HepG2 (cell line): Measurements from ENCODE around the gene OLFM4. TPM values are rescaled to one million over a fixed set of nuclear protein-coding genes. Genes with fewer than 3 reads are reported as not detected.

Source experiments
- ATAC-seq: fragments of 200-7000 bp; cut with Tn5 transposase; 3 replicates; pipeline ENCODE4 v1.9.1; 2020; ENCODE audit warnings: mild to moderate bottlenecking, moderate library complexity
- BruUV-seq: library from RNA; stranded (reverse); fragments of 400-500 nt; replicated peaks from 2 replicates; lab custom pipeline; 2021; lab: Mats Ljungman, UMichigan
- CTCF ChIA-PET: fragments of 300-600 bp; formaldehyde crosslinking; extraction: SDS; loops from one replicate; lab custom pipeline; 2021; ENCODE audit warnings: low total read pairs, inconsistent platforms, low intra/inter-chr PET ratio; lab: Yijun Ruan, JAX
- POLR2A ChIA-PET: fragments of 350-600 bp; sonication (Branson Sonifier 250); formaldehyde crosslinking; loops from one replicate; lab custom pipeline; 2020; ENCODE audit warnings: antibody characterized with exemption, inconsistent platforms; lab: Yijun Ruan, JAX
- DNase-seq: peaks from one replicate; pipeline ENCODE4 v3.0.0-alpha.2; 2015; ENCODE audit warnings: low spot score
- FAIRE-seq: peaks from 3 replicates; lab custom pipeline; 2011; peaks lifted over from hg19 to GRCh38; lab: Jason Lieb, UNC
- H2AFZ ChIP-seq: one replicate; pipeline ENCODE4 v1.6.1; 2011; ENCODE audit warnings: low read length, inconsistent platforms
- H3K27ac ChIP-seq: fragments of 300-600 bp; 3 replicates; pipeline ENCODE4 v1.8.0; 2011; ENCODE audit warnings: mixed run types, mild to moderate bottlenecking, mixed read lengths, low read length, inconsistent platforms; ENCODE audit not compliant: insufficient read depth; ENCODE audit errors: extremely low read length
- H3K27me3 ChIP-seq, 2 experiments: fragments of 200-600 bp in 1 of 2; 2 replicates in 1 of 2; 3 replicates in 1 of 2; pipeline versions ENCODE4 v1.6.0 to v1.8.0; 2011; ENCODE audit warnings: low read length in 2 of 2, mild to moderate bottlenecking in 2 of 2, moderate library complexity in 2 of 2, inconsistent platforms in 1 of 2; ENCODE audit not compliant: insufficient read depth in 2 of 2, control insufficient read depth in 1 of 2
- H3K36me3 ChIP-seq, 2 experiments: fragments of 200-600 bp in 1 of 2; replicated peaks in 1 of 2; 2 replicates in 1 of 2; 3 replicates in 1 of 2; pipeline versions ENCODE4 v1.5.1 to v1.8.0; 2011; ENCODE audit warnings: low read length in 2 of 2, inconsistent platforms in 1 of 2; ENCODE audit not compliant: insufficient read depth in 2 of 2, control insufficient read depth in 1 of 2
- H3K4me1 ChIP-seq: 2 replicates; pipeline ENCODE4 v1.5.1; 2012; ENCODE audit warnings: low read length, inconsistent platforms; ENCODE audit not compliant: insufficient read depth
- H3K4me2 ChIP-seq: 2 replicates; pipeline ENCODE4 v1.6.0; 2011; ENCODE audit warnings: low read depth, low read length, inconsistent platforms
- H3K4me3 ChIP-seq, 3 experiments: fragments of 200-600 bp in 1 of 3; sonication (generic), shearing (Covaris generic) in 1 of 3; replicated peaks in 1 of 3; 2 replicates each; pipeline ENCODE4 v1.5.1; 2011 to 2016; ENCODE audit warnings: low read length in 3 of 3, inconsistent platforms in 2 of 3, low read depth in 2 of 3, mild to moderate bottlenecking in 2 of 3, control low read depth in 1 of 3, mixed read lengths in 1 of 3; ENCODE audit not compliant: insufficient read depth in 1 of 3
- H3K79me2 ChIP-seq: one replicate; pipeline ENCODE4 v1.6.1; 2011; ENCODE audit warnings: low read length, inconsistent platforms; ENCODE audit not compliant: insufficient read depth
- H3K9ac ChIP-seq: 2 replicates; pipeline ENCODE4 v1.6.0; 2011; ENCODE audit warnings: mild to moderate bottlenecking, low read depth, low read length, inconsistent platforms; ENCODE audit not compliant: insufficient read depth
- H3K9me3 ChIP-seq: 2 replicates; pipeline ENCODE4 v1.5.1; 2012; ENCODE audit warnings: mild to moderate bottlenecking, low read length
- H4K20me1 ChIP-seq: 2 replicates; pipeline ENCODE4 v1.6.0; 2011; ENCODE audit warnings: inconsistent platforms, mild to moderate bottlenecking, low read length, moderate library complexity; ENCODE audit not compliant: insufficient read depth
- DNMT3B ChIP-seq: conservative IDR thresholded peaks from 2 replicates; pipeline ENCODE4 v1.6.1; 2016; ENCODE audit warnings: missing biosample characterization, control low read depth
- HOXA3 ChIP-seq: sonication (generic); formaldehyde crosslinking; IDR thresholded peaks from 2 replicates; pipeline ENCODE4 v1.5.0; 2020; ENCODE audit warnings: missing genetic modification reagents
- MATR3 ChIP-seq: sonication (generic); formaldehyde crosslinking; IDR thresholded peaks from 2 replicates; pipeline ENCODE4 v1.4.0; 2020; ENCODE audit warnings: missing genetic modification reagents
- NONO ChIP-seq, 2 experiments: fragments of 450-650 bp in 1 of 2; sonication (generic) in 1 of 2; formaldehyde crosslinking in 1 of 2; IDR thresholded peaks in 1 of 2; conservative IDR thresholded peaks in 1 of 2; 2 replicates each; pipeline versions ENCODE4 v1.6.1 to v1.8.0; 2017 to 2022; ENCODE audit warnings: mild to moderate bottlenecking in 1 of 2, missing genetic modification reagents in 1 of 2, moderate library complexity in 1 of 2
- PHF21A ChIP-seq: sonication (generic); formaldehyde crosslinking; IDR thresholded peaks from 2 replicates; pipeline ENCODE4 v1.5.0; 2020; ENCODE audit warnings: mild to moderate bottlenecking, missing genetic modification reagents
- SKIL ChIP-seq: sonication (generic); formaldehyde crosslinking; IDR thresholded peaks from 2 replicates; pipeline ENCODE4 v1.8.0; 2022; ENCODE audit warnings: missing genetic modification reagents, mild to moderate bottlenecking, moderate library complexity, borderline replicate concordance
- ZFX ChIP-seq: sonication (generic); formaldehyde crosslinking; IDR thresholded peaks from 2 replicates; pipeline ENCODE4 v1.4.0; 2020; ENCODE audit warnings: mild to moderate bottlenecking, low read depth, missing genetic modification reagents, moderate library complexity
- ZNF432 ChIP-seq: sonication (generic); formaldehyde crosslinking; IDR thresholded peaks from 2 replicates; pipeline ENCODE4 v1.5.0; 2020; ENCODE audit warnings: missing genetic modification reagents, mild to moderate bottlenecking, borderline replicate concordance
- ZNF644 ChIP-seq: IDR thresholded peaks from 2 replicates; pipeline ENCODE4 v1.6.1; 2016; ENCODE audit warnings: low read depth
- WGBS: methylation state at CpG from one replicate; pipeline ENCODE4 v1.1.6; 2017; ENCODE audit warnings: low lambda C conversion rate; 5-methylcytosine and 5-hydroxymethylcytosine counted together
- in situ Hi-C: cut with HindIII; loops from 2 replicates; pipeline ENCODE4 v1.10.0; 2017; ENCODE audit warnings: low pct_unique_long_range_greater_than_20kb; ENCODE audit not compliant: extremely low pct_ligation_motif_present
- intact Hi-C: fragments of 100-400 bp; cut with micrococcal nuclease; formaldehyde crosslinking; loops from one replicate; pipeline ENCODE4 v1.10.0; 2022; ENCODE audit not compliant: unreplicated experiment
- polyA plus RNA-seq, 8 experiments: library from polyadenylated mRNA; depleted of rRNA in 3 of 8; stranded (reverse) in 7 of 8; unstranded in 1 of 8; fragments of >200 nt; fragmentation: Illumina TruSeq in 4 of 8; extraction: Trizol in 4 of 8; gene quantifications; 2 replicates each; pipeline versions ENCODE4 v1.2.1 to v1.2.3, GENCODE V29; 2011 to 2016; ENCODE audit warnings: low read depth in 4 of 8, missing spikeins in 1 of 8, mixed read lengths in 1 of 8; ENCODE audit not compliant: insufficient read depth in 1 of 8
- total RNA-seq, 5 experiments: library from RNA; depleted of rRNA; stranded (reverse); fragments of >200 nt; fragmentation: Illumina TruSeq; extraction: Trizol; gene quantifications; 2 replicates each; pipeline ENCODE4 v1.2.3, GENCODE V29; 2016; ENCODE audit warnings: low read depth in 1 of 5

Gene OLFM4
- total and polyA plus RNA-seq, 2 of the 13 experiments (the other 11 are each of a cell fraction or from before 2014, with no cell fraction given), result not detected

- TF ChIP-seq MATR3 (CRISPR knock-in tag) (no peak), ZNF432 (CRISPR knock-in tag) (no peak), NONO (IDR thresholded peaks at IDR 0.05) (no peak), NONO (CRISPR knock-in tag; conservative IDR thresholded peaks at IDR 0.05) (no peak), HOXA3 (CRISPR knock-in tag) (no peak), PHF21A (CRISPR knock-in tag) (no peak)
Measured at GRCh38 chr13:53015971-53016370, 12.6 kb upstream of the OLFM4 start (continued).

GRCh38 chr13:53017433-53017970 lies 11.1 kb upstream of the OLFM4 start:
- Histone ChIP-seq H3K9me3 (no peaks in the 10 kb centered on the region), H3K4me3 (no peak overlapping the region), H3K4me2 (no peak overlapping the region), H3K27ac (no peak overlapping the region), H3K4me1 (no peaks in the 10 kb centered on the region), H4K20me1 (no peaks in the 10 kb centered on the region), H3K9ac (no peak overlapping the region), H3K79me2 (no peaks in the 10 kb centered on the region), H3K27me3 (no peaks in the 10 kb centered on the region), H2AFZ (no peak overlapping the region), H3K36me3 (no peaks in the 10 kb centered on the region)
- no TSS peak for BruUV-seq
- no peak for FAIRE-seq
- in situ Hi-C loops, result no loop called here
- DNase-seq, result no peak
- no peak for TF ChIP-seq ZNF644 (CRISPR knock-in tag)
- TF ChIP-seq DNMT3B (CRISPR knock-in tag), result no peak
- TF ChIP-seq ZFX, result no peak
- TF ChIP-seq SKIL (CRISPR knock-in tag), result no peak
- 26% methylated on average over 5 of the region's 5 CpGs for WGBS
- no peak for ATAC-seq
- POLR2A ChIA-PET, result no interaction called here
- CTCF ChIA-PET, result no interaction called here
- intact Hi-C loops, result no loop called here
